Endothelial cell of umbilical vein (primary cell): ENCODE results near the gene SELENOV.

Experiments
- CTCF ChIP-seq, 2 donors: IDR thresholded peaks; 1 replicate in 1 of 2; 2 replicates in 1 of 2; pipeline ENCODE4 v1.5.1; 2011; ENCODE audit warnings: low read length in 2 of 2, mild to moderate bottlenecking in 2 of 2, moderate library complexity in 2 of 2, control low read depth in 1 of 2, inconsistent platforms in 1 of 2, low read depth in 1 of 2; ENCODE audit not compliant: insufficient read depth in 1 of 2; ENCODE audit errors: extremely low read depth in 1 of 2
- EZH2 ChIP-seq: IDR thresholded peaks from 2 replicates; pipeline ENCODE4 v1.6.1; 2012; ENCODE audit warnings: borderline replicate concordance, low read depth, mild to moderate bottlenecking, moderate library complexity, low read length, inconsistent platforms; ENCODE audit not compliant: severe bottlenecking
- FOS ChIP-seq: IDR thresholded peaks from 2 replicates; pipeline ENCODE4 v1.6.1; 2011; ENCODE audit warnings: mild to moderate bottlenecking, low read length, moderate library complexity, borderline replicate concordance; ENCODE audit not compliant: insufficient read depth
- GATA2 ChIP-seq: IDR thresholded peaks from 2 replicates; pipeline ENCODE4 v1.7.0; 2011; ENCODE audit warnings: low read depth, mild to moderate bottlenecking, moderate library complexity, mixed read lengths, low read length; ENCODE audit not compliant: insufficient read length, insufficient read depth
- JUN ChIP-seq: IDR thresholded peaks from 2 replicates; pipeline ENCODE4 v1.6.1; 2011; ENCODE audit warnings: borderline replicate concordance, low read depth; ENCODE audit not compliant: insufficient read length, insufficient read depth
- MAX ChIP-seq: IDR thresholded peaks from 2 replicates; pipeline ENCODE4 v1.6.1; 2011; ENCODE audit not compliant: insufficient read depth, insufficient read length
- MYC ChIP-seq: IDR thresholded peaks from one replicate; pipeline ENCODE4 v1.6.1; 2011; ENCODE audit warnings: mild to moderate bottlenecking, low read depth, low read length
- POLR2A ChIP-seq: IDR thresholded peaks from 2 replicates; pipeline ENCODE4 v1.6.1; 2012; ENCODE audit warnings: low read depth, mild to moderate bottlenecking, control low read depth, low read length
- POLR2AphosphoS5 ChIP-seq: IDR thresholded peaks from 2 replicates; pipeline ENCODE4 v1.6.1; 2012; ENCODE audit warnings: low read depth, mild to moderate bottlenecking, control low read depth, low read length, moderate library complexity; ENCODE audit not compliant: insufficient read depth

GRCh38 chr19:39492788-39493187 lies 22.2 kb upstream of the SELENOV start:
- TF ChIP-seq CTCF (IDR thresholded peaks at IDR 0.05; ENCODE audit: extremely low read depth in 1 of 2, insufficient read depth in 1 of 2, low read depth in 1 of 2, low read length in 2 of 2) = no peak
- TF ChIP-seq POLR2A = no peak
- TF ChIP-seq POLR2AphosphoS5 = no peak
- TF ChIP-seq MAX = no peak
- no peak for TF ChIP-seq EZH2
- no peak for TF ChIP-seq FOS
- TF ChIP-seq JUN = no peak
- TF ChIP-seq GATA2 = no peak
- no peak for TF ChIP-seq MYC
